Sigmoid colon (tissue), 7 donors: Measurements from ENCODE around the gene SDK1. TPM values are rescaled to one million over a fixed set of nuclear protein-coding genes. Genes with fewer than 3 reads are reported as not detected.
A peak's percentile ranks its signal among the peaks of the same experiment; 100 is the strongest.

Experiments
- DNase-seq: peaks from one replicate; pipeline ENCODE4 v3.0.0-alpha.2; 2019
- H3K27ac ChIP-seq, 4 donors: fragments of 200-600 bp; sonication (generic); one replicate each; pipeline ENCODE4 v1.5.1; 2016 to 2019; ENCODE audit warnings: mild to moderate bottlenecking in 1 of 4
- H3K27me3 ChIP-seq, 3 donors: fragments of 200-600 bp; sonication (generic); one replicate each; pipeline ENCODE4 v1.5.1; 2019; ENCODE audit warnings: mild to moderate bottlenecking in 1 of 3
- H3K36me3 ChIP-seq, 4 donors: fragments of 200-600 bp; sonication (generic); one replicate each; pipeline ENCODE4 v1.5.1; 2016 to 2019
- H3K4me1 ChIP-seq, 4 donors: fragments of 200-600 bp; sonication (generic); one replicate each; pipeline ENCODE4 v1.5.1; 2017 to 2019
- H3K4me3 ChIP-seq, 4 donors: fragments of 200-600 bp; sonication (generic); one replicate each; pipeline ENCODE4 v1.5.1; 2017 to 2019; ENCODE audit warnings: mild to moderate bottlenecking in 2 of 4, moderate library complexity in 1 of 4
- H3K9me3 ChIP-seq, 4 donors: fragments of 200-600 bp in 3 of 4; sonication (generic) in 3 of 4; one replicate each; pipeline versions ENCODE4 v1.5.1 to v1.6.1; 2013 to 2019
- EP300 ChIP-seq, 4 donors: sonication (generic); formaldehyde crosslinking; IDR thresholded peaks; one replicate each; pipeline ENCODE4 v1.6.1; 2017; ENCODE audit warnings: antibody characterized with exemption in 4 of 4
- POLR2A ChIP-seq, 2 donors: fragments of 450-650 bp; IDR thresholded peaks; one replicate each; pipeline ENCODE4 v1.6.1; 2016; ENCODE audit warnings: antibody characterized with exemption in 2 of 2, mild to moderate bottlenecking in 2 of 2, moderate library complexity in 2 of 2
- POLR2AphosphoS5 ChIP-seq, 4 donors: sonication (generic); formaldehyde crosslinking; IDR thresholded peaks; one replicate each; pipeline ENCODE4 v1.6.1; 2017; ENCODE audit warnings: antibody characterized with exemption in 4 of 4
- WGBS, 2 donors: extraction: QIAGEN DNeasy Blood & Tissue Kit; methylation state at CpG; one replicate each; pipeline ENCODE4 v1.1.7; 2013; 5-methylcytosine and 5-hydroxymethylcytosine counted together
- intact Hi-C: fragments of 100-400 bp; cut with DNase I; formaldehyde crosslinking; loops from one replicate; pipeline ENCODE4 v1.15.1; 2023
- polyA plus RNA-seq, 3 donors: library from polyadenylated mRNA; stranded (reverse); fragments of 200-250 nt; gene quantifications; one replicate each; pipeline ENCODE4 v1.2.3, GENCODE V29; 2013
- total RNA-seq, 4 donors: library from RNA; depleted of rRNA; stranded (reverse); fragments of >200 nt; gene quantifications; one replicate each; pipeline ENCODE4 v1.1.0, GENCODE V29; 2016
- TF ChIP-seq, protein P1 (sequence below), 4 experiments: fragments of 450-650 bp in 3 of 4; fragments of 200-600 bp in 1 of 4; IDR thresholded peaks; one replicate each; pipeline ENCODE4 v1.5.1; 2016 to 2019; ENCODE audit warnings: antibody characterized with exemption in 4 of 4, mild to moderate bottlenecking in 3 of 4, moderate library complexity in 2 of 4
- donor health status: healthy with polysubstance abuse.
- donor health status: Bipolar disorder and iron deficiency.
- donor health status: healthy.

SDK1 gene
- total and polyA plus RNA-seq, 7 donors = under 0.01 to 23.0 (median 10.0) TPM; not detected in 1

DNA sequence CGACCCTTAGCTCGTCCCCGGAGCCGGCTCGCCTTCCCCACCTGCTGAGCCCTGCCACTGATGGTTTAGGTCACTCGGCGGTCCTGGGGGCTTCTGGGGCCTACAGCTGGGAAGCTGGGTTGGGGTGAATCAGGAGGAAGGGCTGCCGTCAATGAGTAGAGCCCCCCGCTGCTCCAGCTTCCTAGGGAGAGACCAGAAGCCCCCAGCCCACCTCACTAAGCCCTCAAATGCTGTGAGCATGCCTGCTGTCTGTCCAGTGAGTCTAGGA is 885.4 kb downstream of the SDK1 start:
- DNase-seq = no peak
- peak overlapping the region in 2 of 4 donors; percentile 75 to 77 for H3K27ac ChIP-seq
- TF ChIP-seq POLR2AphosphoS5 (IDR thresholded peaks at IDR 0.05) = no peak
- no peak for TF ChIP-seq EP300 (IDR thresholded peaks at IDR 0.05)
- no peak for TF ChIP-seq POLR2A (IDR thresholded peaks at IDR 0.05)
- TF ChIP-seq, protein P1, sequence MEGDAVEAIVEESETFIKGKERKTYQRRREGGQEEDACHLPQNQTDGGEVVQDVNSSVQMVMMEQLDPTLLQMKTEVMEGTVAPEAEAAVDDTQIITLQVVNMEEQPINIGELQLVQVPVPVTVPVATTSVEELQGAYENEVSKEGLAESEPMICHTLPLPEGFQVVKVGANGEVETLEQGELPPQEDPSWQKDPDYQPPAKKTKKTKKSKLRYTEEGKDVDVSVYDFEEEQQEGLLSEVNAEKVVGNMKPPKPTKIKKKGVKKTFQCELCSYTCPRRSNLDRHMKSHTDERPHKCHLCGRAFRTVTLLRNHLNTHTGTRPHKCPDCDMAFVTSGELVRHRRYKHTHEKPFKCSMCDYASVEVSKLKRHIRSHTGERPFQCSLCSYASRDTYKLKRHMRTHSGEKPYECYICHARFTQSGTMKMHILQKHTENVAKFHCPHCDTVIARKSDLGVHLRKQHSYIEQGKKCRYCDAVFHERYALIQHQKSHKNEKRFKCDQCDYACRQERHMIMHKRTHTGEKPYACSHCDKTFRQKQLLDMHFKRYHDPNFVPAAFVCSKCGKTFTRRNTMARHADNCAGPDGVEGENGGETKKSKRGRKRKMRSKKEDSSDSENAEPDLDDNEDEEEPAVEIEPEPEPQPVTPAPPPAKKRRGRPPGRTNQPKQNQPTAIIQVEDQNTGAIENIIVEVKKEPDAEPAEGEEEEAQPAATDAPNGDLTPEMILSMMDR (IDR thresholded peaks at IDR 0.05) = no peak
- H3K9me3 ChIP-seq = no peaks in the 10 kb centered on the region
- H3K4me1 ChIP-seq = peaks cover 0 to 83% (median 54%) of the 10 kb centered on the region in 4 donors
- H3K4me3 ChIP-seq = no peak overlapping the region
- H3K36me3 ChIP-seq = no peaks in the 10 kb centered on the region
- intact Hi-C loops = loop anchor here (10.0 kb wide), 1 partner anchor 882 kb away; the partner anchor contains the start of gene SDK1
- WGBS, 2 donors = 93 to 94% methylated on average over 9 of the region's 9 CpGs
- no peaks in the 10 kb centered on the region for H3K27me3 ChIP-seq

DNA sequence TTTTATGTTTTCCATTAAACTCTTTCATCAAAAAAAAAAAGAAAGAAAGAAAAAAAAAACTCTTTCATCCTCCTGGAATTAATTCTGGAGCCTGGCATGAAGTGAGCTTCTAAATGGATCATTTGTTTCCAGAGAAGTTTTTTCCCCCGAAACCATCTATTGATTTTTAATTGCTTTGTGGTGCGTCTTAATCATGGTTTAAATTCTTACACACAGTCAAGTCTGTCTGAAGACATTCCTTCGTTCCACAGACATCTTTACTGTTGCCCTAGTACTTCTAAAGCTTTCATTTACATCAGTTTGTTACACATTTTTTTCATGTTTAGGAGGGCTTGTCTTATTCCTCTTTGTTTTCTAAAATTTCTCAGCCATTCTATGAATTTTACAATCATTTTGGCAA is 887.6 kb downstream of the SDK1 start:
- Histone ChIP-seq H3K27me3 (no peaks in the 10 kb centered on the region), H3K9me3 (no peaks in the 10 kb centered on the region), H3K4me3 (peak overlapping the region in 3 of 4 donors; percentile 6 to 28 (median 16)), H3K36me3 (no peaks in the 10 kb centered on the region), H3K27ac (peak overlapping the region in 3 of 4 donors; percentile 77 to 85 (median 78)), H3K4me1 (peaks cover 0 to 65% (median 43%) of the 10 kb centered on the region in 4 donors)
- intact Hi-C loops = loop anchor here (2.0 to 10.0 kb wide), 3 partner anchors 44 to 884 kb away; partner anchors contain the start of gene SDK1
- 48 to 70% methylated on average over 3 of the region's 3 CpGs for WGBS, 2 donors
- no peak for DNase-seq
- no peak for TF ChIP-seq POLR2AphosphoS5 (IDR thresholded peaks at IDR 0.05)
- TF ChIP-seq EP300 (IDR thresholded peaks at IDR 0.05) = no peak
- TF ChIP-seq, protein P1 (IDR thresholded peaks at IDR 0.05) = no peak
- no peak for TF ChIP-seq POLR2A (IDR thresholded peaks at IDR 0.05)

DNA sequence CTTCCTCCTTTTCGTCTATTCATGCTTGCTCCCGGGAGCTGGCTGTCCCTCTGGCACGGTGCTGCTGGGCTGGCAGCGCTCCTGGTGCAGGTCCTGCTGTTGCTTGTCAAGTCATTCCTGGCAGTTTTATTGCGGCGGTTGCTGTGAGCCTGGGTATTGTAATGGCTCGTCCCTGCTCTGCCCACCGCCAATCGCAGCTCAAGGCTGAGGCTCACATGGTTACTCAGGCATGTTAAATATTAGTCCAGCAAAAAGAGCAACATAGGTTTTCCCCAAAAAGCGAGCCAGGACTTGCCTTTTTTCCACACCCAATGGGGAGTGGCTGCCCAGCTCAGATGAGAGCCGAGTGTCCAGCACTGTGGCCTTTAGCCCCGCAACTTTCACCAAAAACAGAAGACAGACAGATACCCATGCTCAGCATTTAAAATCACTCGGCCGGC is 888.1 kb downstream of the SDK1 start:
- H3K9me3 ChIP-seq = no peaks in the 10 kb centered on the region
- no peaks in the 10 kb centered on the region for H3K27me3 ChIP-seq
- peak; percentile 97 for DNase-seq
- TF ChIP-seq, protein P1 (IDR thresholded peaks at IDR 0.05) = no peak
- TF ChIP-seq EP300 (IDR thresholded peaks at IDR 0.05) (peak in 3 of 4 donors; percentile 71 to 88 (median 86)), POLR2AphosphoS5 (IDR thresholded peaks at IDR 0.05) (peak; percentile 95 to 98 (median 96)), POLR2A (IDR thresholded peaks at IDR 0.05) (no peak)
- peak overlapping the region; percentile 24 to 85 (median 78) for H3K27ac ChIP-seq
- 11 to 47% methylated on average over 14 of the region's 14 CpGs for WGBS, 2 donors
- H3K36me3 ChIP-seq = no peaks in the 10 kb centered on the region
- peaks cover 0 to 60% (median 38%) of the 10 kb centered on the region in 4 donors for H3K4me1 ChIP-seq
- intact Hi-C loops = loop anchor here (2.0 to 10.0 kb wide), 3 partner anchors 44 to 884 kb away; partner anchors contain the start of gene SDK1
- H3K4me3 ChIP-seq = peak overlapping the region in 3 of 4 donors; percentile 6 to 28 (median 16)

DNA sequence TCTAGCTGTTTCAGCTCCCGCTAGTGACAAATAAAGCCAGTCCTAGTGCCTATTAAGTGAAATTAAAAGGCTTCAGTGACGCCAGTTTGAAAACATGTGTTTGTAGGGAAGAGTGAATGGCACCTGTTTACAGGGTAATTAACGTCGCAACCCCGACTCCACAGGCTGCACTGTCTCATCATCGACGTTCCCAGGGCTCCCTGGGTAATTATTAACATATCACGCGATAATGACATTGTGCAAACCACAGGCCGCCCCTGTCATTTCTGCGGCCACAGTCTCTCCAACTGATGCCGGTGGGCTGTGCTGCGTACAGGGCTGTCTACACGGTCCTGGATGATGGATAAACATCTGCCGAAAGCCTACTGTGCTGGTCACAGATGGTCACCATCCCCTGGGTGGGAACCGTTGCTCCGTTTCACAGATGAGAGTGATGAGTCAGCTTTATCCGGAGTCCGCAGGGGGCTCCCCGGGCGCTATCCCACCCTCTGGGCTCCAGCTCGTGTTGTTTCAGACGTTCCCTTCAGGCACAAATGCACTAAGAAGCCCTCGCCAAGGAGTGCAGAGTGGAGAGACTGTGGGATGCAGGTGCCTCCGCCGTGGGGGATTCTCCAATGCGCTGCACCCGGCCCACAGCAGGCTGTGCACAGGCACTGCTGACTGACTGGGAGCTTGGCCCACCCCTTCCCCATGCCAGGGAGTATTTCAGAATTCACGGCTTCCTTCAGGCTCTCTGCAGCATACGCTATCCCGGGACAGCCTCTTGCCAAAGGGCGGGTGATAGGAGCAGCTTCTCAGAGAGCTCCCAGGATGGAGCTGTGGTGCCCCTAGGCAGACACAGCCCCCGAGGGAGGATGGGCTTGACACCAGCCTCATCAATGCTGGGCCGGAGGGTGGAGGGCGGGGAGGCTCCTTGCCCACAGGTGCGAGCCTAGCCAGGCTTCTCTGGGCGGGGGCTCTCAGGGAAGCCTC is 889.2 kb downstream of the SDK1 start:
- no peak for DNase-seq
- Histone ChIP-seq H3K36me3 (no peaks in the 10 kb centered on the region), H3K9me3 (no peaks in the 10 kb centered on the region), H3K27me3 (no peaks in the 10 kb centered on the region), H3K4me1 (peaks cover 0 to 49% (median 31%) of the 10 kb centered on the region in 4 donors), H3K27ac (peak overlapping the region in 2 of 4 donors; percentile 78 to 85), H3K4me3 (no peak overlapping the region)
- intact Hi-C loops = no loop called here
- no peak for TF ChIP-seq POLR2AphosphoS5 (IDR thresholded peaks at IDR 0.05)
- no peak for TF ChIP-seq EP300 (IDR thresholded peaks at IDR 0.05)
- no peak for TF ChIP-seq POLR2A (IDR thresholded peaks at IDR 0.05)
- TF ChIP-seq, protein P1 (IDR thresholded peaks at IDR 0.05) = no peak
- 40 to 79% methylated on average over 37 of the region's 37 CpGs for WGBS, 2 donors
